HG03175 (cell line): ENCODE data around the gene RPS27L.

Source experiments
- ATAC-seq: cut with Tn5 transposase; IDR thresholded peaks from one replicate; pipeline ENCODE4 v1.9.1; 2021; ENCODE audit warnings: mild to moderate bottlenecking, moderate library complexity; ENCODE audit not compliant: unreplicated experiment

Gene RPS27L

GRCh38 chr15:63157118-63157843 lies at the start of gene RPS27L:
Gene RPS27L (minus strand): TSS chr15:63157477. CDS start chr15:63157405, 72 bp downstream.
- peak; percentile 90 for ATAC-seq

DNA sequence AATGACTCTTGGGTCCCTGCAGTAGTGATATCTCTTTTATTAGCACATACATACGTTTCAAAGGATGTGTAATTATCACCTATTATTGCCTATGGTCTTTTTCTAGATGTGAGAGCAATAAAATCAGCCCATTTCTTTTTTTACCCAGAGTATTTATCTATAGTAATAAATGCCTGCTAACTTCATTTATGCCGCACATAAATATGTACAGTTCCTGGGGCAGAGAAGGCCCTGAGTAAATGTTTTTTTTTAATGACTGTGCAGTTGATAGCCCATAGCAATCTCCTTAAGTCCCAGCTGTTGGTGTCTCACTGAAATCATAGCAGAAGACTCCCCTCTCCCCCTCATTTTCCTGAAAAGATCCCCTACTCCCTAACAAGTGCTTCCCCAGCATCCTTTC lies 48.8 kb upstream of the RPS27L start:
- ATAC-seq: no peak

DNA sequence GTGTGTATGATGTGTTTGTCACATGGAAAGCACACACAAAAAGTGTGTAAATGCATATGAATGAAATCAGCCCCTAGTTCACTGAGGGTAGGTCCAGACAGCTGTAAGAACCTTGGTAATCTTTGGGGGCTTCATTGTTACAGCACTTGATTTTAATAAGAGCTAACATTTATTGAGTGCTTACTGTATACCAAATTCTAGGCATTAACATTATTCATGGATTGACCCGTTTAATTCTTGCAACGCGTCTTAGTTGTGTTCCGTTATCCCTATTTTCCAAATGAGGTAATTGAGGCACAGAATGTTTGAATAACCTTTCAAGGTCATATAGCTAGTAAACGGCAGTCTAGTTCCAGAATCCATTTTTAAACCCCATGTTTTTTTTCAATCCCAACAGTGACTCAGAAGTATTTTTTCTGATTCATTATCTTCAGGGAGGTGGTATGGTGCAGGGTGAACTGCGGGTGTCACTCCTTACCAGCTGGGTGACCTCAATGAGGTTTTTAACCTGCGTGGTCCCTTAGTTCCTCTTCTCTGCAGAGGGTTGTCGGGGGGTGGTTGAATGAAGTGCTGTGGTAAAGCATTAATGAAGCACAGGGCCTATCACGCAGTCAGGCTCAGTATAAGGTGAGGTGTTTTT lies 46.3 kb upstream of the RPS27L start:
- peak; percentile 76 for ATAC-seq

DNA sequence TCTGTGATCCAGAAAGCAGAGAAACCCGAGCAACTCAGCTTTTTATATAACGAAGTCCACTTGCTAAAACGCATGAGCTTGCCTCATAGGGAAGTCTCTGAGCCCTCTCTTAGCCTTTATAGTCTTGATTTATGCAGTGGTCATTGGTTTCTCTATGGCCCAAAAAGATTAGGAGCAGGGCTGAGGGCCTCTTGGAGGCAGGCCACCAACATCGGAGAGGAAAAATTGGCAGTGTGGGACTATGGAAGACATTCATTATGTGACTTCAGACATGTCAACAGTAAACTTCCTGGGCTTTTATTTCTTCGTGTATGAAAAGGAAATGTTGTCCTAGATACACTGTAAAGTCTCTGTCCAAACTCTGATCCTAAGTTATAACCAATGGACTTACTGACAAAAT lies 45.6 kb upstream of the RPS27L start:
- no peak for ATAC-seq

DNA sequence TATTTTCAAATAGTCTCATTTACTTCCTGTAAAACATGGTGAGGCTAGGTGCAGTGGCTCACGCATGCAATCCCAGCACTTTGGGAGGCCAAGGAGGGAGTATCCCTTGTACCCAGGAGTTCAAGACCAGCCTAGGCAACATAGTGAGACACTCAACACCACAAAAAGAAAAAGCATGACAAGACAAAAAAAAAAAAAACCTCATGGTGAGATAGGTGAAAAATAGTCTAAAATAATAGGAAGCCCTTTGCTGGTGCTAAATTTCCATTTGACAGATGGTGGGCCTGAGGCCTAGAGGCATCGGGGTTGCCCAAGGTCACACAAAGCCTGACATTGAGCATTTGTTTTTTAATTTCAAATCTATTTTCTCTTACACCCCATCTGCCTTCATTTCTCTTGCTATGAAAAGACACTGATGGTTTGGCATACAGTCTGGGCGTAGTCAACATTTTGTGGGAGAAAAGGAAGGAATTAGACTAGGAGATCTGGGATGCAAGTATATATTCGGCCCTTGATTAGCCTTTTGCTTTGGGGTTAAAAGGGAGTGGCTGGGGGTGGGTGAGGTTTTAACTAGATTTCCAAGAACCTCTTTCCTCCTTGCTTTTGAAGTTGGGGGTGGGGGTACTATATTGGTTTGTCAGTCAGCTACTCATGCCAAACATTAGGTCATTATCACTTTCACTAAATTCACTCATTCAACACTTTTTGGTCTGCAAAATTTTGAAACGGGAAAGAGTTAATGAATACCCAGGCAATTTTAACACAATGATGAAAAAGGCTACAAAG lies 43.4 kb upstream of the RPS27L start:
- no peak for ATAC-seq

GRCh38 chr15:63198371-63199250 lies 41.3 kb upstream of the RPS27L start:
- ATAC-seq: no peak

DNA sequence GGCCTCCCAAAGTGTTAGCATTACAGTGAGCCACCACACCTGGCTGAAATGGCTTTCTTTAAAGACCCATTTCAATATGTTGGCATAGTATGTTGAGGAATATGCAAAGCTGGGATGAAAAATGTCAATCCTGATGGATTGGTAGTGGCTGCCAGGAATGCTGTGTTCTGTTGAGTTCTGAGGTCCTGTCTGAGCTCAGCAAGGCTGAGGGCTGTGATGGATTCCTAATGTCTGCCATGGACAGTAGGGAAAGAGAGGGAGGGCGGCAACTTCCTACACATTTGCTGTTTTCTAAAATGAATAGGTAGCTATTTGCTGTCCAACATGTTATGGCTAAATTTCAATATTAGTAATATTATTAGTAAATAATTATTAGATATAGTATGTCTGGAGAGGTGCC lies 40.3 kb upstream of the RPS27L start:
- no peak for ATAC-seq

- no peak for ATAC-seq
Measured at GRCh38 chr15:63196842-63197241, 39.6 kb upstream of the RPS27L start.

DNA sequence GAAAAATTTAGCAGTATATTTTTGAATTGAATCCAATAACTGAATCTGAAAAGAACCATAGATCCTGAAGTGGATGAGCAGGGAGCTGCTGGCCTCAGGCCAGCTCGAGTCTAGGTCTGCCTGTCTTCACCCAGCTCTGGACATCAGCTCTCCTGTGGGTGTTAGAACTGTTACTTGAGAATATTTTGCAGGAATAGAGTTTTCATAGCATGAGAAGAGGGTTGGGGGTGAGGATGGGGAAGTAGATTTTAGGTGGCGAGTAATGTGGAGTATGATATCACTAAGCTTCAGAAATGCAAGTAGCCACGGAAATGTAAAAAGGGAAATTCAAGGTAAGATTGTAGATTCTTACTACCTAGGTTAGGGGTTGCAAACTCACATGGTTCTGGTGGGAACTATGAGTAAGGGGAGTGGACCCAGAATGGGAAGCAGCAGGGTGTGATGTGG lies 38.3 kb upstream of the RPS27L start:
- ATAC-seq: no peak

DNA sequence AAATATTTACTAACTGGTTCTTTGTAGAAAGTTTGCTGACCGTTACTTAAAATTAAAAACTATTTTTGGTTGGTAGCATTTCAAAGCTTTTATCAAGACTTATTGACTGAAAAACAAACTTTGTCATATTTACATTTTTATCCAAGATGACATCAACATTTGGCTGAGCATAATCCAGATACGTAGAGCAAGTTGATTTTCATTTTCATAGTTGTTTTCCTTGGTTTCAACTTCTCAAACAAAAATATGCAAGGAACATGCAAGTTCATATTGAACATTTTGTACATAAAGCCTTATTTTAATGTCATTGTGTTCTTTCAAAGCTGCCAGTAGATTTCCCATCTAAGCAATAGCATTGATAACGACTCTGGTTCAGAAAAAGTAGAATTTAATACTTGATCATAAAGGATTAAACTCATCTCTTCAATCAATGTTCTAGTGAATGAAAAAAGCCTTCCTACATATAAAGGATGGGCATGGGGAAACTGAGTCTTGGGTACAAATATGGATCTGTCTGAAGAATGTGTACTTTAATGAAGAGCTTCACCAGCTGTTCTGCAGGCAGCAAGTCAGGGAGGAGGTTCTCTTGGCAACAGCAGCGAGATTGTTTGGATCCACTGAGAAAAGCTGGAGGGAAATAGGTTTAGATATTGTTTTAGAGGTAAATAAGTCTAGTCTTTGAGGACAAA lies 37.7 kb upstream of the RPS27L start:
- ATAC-seq: no peak

GRCh38 chr15:63194302-63194701 lies 37.0 kb upstream of the RPS27L start:
- ATAC-seq: no peak

- ATAC-seq: no peak
Measured at GRCh38 chr15:63192619-63193206, 35.4 kb upstream of the RPS27L start.

- peak; percentile 47 for ATAC-seq
Measured at GRCh38 chr15:63191895-63192618, 34.8 kb upstream of the RPS27L start.

DNA sequence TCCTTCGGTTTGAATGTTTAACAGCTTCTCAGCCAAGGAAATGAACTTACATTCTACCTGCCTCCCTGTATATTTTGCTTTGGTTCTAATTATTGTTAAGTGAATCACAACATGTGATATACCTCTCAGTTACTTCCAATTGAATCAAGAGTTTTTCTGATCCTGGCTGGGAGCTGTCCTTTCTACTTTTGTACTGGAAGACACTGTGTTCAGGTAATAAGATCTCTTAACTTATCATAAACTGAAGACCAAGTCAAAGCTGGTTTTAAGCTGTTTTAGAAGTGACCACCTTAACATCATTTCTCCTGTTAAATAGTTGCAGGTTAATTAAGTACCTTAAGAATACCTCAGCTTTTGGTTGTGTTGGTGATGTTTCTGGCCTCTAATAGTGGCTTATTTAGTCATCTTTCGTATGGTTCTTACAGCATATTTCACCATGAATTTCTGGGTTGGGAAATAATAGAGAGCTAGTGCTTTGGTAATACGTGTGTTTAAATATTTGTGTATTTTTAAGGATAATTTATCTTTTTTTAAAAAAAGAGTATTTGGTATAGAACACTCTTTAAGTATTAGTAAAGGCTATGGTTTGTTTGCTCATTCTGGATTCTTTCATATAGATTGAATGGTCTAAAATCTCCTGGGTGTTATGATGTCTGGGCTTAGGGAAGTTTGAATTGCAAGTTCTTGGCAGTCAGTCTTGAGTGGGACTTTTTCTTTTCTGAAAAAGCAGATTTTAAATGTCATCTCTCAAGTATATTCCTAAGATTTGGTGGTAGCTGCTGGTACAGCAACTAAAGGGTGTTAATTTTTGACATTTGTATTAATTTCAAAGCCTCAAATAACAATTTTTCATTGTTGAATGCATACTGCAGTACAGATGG lies 33.7 kb upstream of the RPS27L start:
- ATAC-seq: no peak

GRCh38 chr15:63189941-63190768 lies 32.9 kb upstream of the RPS27L start:
- ATAC-seq: no peak

GRCh38 chr15:63188926-63189871 lies 31.9 kb upstream of the RPS27L start, which contains the start of gene RAB8B:
Gene RAB8B (plus strand): TSS chr15:63189606. CDS start chr15:63189625, 19 bp downstream.
- peak; percentile 87 for ATAC-seq
